Motor neuron (in vitro differentiated cells): ENCODE data around the gene UBE2J2. TPM values are rescaled to one million over a fixed set of nuclear protein-coding genes. Genes with fewer than 3 reads are reported as not detected.
"Not testable (repeated sequence)": the region's sequence is repeated elsewhere in the genome, so short reads cannot be mapped to it uniquely, and the experiment has no call there.

Source experiments
- ATAC-seq, 8 experiments: fragments of 200-7000 bp; cut with Tn5 transposase; replicated peaks in 6 of 8; 2 replicates each; pipeline ENCODE4 v1.8.0; 2021; ENCODE audit warnings: mild to moderate bottlenecking in 8 of 8, moderate library complexity in 8 of 8
- H3K27ac ChIP-seq, 2 donors: fragments of 250-450 bp; sonication (Bioruptor Pico); 2 replicates each; pipeline ENCODE4 v1.9.0; 2021; ENCODE audit warnings: antibody characterized with exemption in 2 of 2, mild to moderate bottlenecking in 2 of 2, moderate library complexity in 1 of 2
- H3K4me1 ChIP-seq, 2 donors: fragments of 250-450 bp; sonication (Bioruptor Pico); replicated peaks in 1 of 2; 2 replicates each; pipeline ENCODE4 v1.6.1; 2021; ENCODE audit warnings: antibody characterized with exemption in 2 of 2, mild to moderate bottlenecking in 2 of 2, moderate library complexity in 1 of 2
- H3K4me3 ChIP-seq, 5 donors: fragments of 250-450 bp; sonication (Bioruptor Pico); 2 replicates each; pipeline ENCODE4 v1.9.0; 2021; ENCODE audit warnings: antibody characterized with exemption in 5 of 5, mild to moderate bottlenecking in 5 of 5, moderate library complexity in 4 of 5
- WGBS, 10 experiments: fragments of 450-650 bp; shearing (Covaris generic); methylation state at CpG; one replicate each; pipeline ENCODE4 v1.0.0; 2022; 5-methylcytosine and 5-hydroxymethylcytosine counted together
- in situ Hi-C, 9 experiments: fragments of 400-800 bp; cut with MboI; loops; one replicate each; pipeline ENCODE4 v1.15.0; 2021; ENCODE audit warnings: low sequenced_read_pairs in 9 of 9, low pct_unique_long_range_greater_than_20kb in 2 of 9; ENCODE audit not compliant: unreplicated experiment in 9 of 9
- total RNA-seq, 8 experiments: library from RNA; unstranded; fragments of 300-600 nt; gene quantifications; 2 replicates each; pipeline versions ENCODE4 v1.2.3 to v1.2.4, GENCODE V29; 2022

Gene UBE2J2
- total RNA-seq = 10 to 100 TPM; 34.4 to 62.7 (median 46.5) TPM

DNA sequence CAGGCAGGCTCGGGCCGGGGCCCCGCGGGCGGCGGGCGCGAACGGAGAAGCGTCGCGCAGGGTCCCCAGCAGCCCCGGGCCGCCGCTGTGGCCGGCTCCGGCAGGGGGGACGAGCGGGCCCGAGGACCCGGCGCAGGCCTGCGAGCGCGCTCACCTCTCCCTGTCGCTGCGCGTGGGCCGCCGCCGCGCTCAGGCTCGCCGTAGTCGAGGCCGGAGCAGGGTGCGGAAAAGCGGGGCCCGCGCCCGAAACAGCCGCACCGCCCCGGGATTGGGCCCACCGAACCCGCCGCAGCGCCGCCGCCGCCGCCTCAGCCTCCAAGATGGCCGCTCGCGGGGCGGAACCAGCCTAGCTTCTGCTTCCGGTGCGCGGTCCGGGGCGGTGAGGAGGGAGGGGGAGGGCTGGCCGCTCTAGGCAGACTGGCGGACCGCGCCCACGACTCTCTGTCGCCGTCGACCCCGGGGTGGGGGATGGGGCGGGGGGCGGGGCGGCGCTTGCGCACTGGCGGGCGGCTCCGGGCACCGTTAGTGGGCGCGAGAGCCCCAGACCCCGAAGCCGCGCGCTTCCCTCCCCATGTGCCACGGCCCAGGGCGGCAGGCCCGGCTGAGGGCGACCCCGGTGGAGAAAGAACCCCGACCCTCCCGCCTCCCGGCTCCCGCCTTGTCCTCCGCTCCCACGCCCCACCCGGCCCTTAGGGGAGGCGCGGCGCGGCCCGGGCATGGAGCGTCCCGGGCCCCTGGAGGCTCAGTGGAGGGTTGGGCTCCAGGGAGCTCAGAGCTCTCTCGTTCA lies at the start of gene UBE2J2:
Gene UBE2J2, minus strand, starts transcription at position 343 of the 787 bp plus-strand sequence. CDS start 5,862 bp downstream, outside the sequence.
- 0% methylated on average over 7 of the region's 105 CpGs; no CpG with 5 or more reads in 9 of the 10 experiments for WGBS, 10 experiments
- in situ Hi-C loops = loop anchor here in 3 of 9 experiments (25.0 kb wide), 2 partner anchors 111 to 261 kb away; partner anchors contain the start of genes AGRN (in 2 of the 3), HES4 (in 2 of the 3), ISG15 (in 2 of the 3) and TTLL10 (in 1 of the 3)
- H3K4me1 ChIP-seq = peaks cover 26 to 27% of the 10 kb centered on the region in 2 donors
- H3K27ac ChIP-seq = peak within 1 kb of the TSS; percentile 89 to 95
- peak; percentile 52 to 95 (median 92) for ATAC-seq
- H3K4me3 ChIP-seq = peak within 1 kb of the TSS; percentile 86 to 98 (median 96)

DNA sequence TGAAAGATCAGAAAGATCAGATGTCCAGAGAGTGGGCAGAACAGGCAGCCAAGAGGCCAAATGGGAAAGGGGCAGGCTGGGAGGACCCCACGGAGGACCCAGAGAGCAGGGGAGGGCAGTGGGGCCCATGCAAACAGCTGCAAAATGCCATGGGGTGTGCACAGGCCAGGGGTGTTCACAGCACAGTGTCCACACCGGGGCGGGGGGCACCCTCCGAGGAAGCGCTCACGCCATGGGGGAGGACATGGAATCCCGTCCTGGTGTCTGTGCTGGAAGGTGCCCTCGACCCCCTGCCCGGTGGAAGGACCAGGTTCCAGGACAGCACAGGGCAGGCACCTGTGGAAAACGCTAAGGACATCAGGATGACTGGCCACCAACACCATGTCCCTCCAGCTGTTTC lies 49.3 kb upstream of the UBE2J2 start:
- in situ Hi-C loops = no loop called here
- WGBS, 10 experiments = 40 to 100% (median 89%) methylated on average over 1 to 8 of the region's 10 CpGs; no CpG with 5 or more reads in 3 of the 10 experiments
- Histone ChIP-seq H3K4me1 (peaks cover 18 to 19% of the 10 kb centered on the region in 2 donors), H3K4me3 (peak overlapping the region in 1 of 5 donors; percentile 11), H3K27ac (no peak overlapping the region)
- no peak for ATAC-seq

- Histone ChIP-seq H3K4me1 (peaks cover 18 to 19% of the 10 kb centered on the region in 2 donors), H3K4me3 (no peak overlapping the region), H3K27ac (no peak overlapping the region)
- 100% methylated on average over 2 of the region's 14 CpGs; no CpG with 5 or more reads in 8 of the 10 experiments for WGBS, 10 experiments
- in situ Hi-C loops = no loop called here
- no peak for ATAC-seq
Measured at GRCh38 chr1:1322418-1322817, 48.8 kb upstream of the UBE2J2 start.

- Histone ChIP-seq H3K4me1 (peaks cover 18 to 21% of the 10 kb centered on the region in 2 donors), H3K4me3 (no peak overlapping the region), H3K27ac (no peak overlapping the region)
- ATAC-seq = no peak
- WGBS, 10 experiments = 87 to 97% (median 96%) methylated on average over 3 to 6 of the region's 8 CpGs; no CpG with 5 or more reads in 7 of the 10 experiments
- in situ Hi-C loops = no loop called here
Measured at GRCh38 chr1:1321477-1321876, 47.8 kb upstream of the UBE2J2 start.

GRCh38 chr1:1320666-1321448 lies 47.2 kb upstream of the UBE2J2 start:
- no peak overlapping the region for H3K27ac ChIP-seq
- 93 to 100% methylated on average over 1 to 2 of the region's 23 CpGs; no CpG with 5 or more reads in 8 of the 10 experiments for WGBS, 10 experiments
- no peak for ATAC-seq
- in situ Hi-C loops = no loop called here
- H3K4me3 ChIP-seq = no peak overlapping the region
- peaks cover 20 to 25% of the 10 kb centered on the region in 2 donors for H3K4me1 ChIP-seq

DNA sequence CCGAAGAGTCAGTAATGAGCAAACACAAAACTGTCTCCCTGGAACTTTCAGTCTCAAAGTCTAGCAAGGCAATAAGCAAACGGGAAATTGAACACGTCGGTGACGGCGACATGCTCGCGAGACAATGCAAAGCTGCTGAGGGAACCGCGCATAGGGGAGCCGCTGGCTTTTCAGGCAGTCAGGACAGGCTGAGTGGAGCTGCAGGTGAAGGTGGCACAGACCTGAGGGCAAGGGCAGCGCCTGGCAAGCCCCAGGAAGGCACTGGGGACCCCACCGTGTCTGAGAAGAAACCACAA lies 45.9 kb upstream of the UBE2J2 start:
- 90 to 100% (median 96%) methylated on average over 2 to 11 of the region's 13 CpGs; no CpG with 5 or more reads in 3 of the 10 experiments for WGBS, 10 experiments
- H3K27ac ChIP-seq = no peak overlapping the region

DNA sequence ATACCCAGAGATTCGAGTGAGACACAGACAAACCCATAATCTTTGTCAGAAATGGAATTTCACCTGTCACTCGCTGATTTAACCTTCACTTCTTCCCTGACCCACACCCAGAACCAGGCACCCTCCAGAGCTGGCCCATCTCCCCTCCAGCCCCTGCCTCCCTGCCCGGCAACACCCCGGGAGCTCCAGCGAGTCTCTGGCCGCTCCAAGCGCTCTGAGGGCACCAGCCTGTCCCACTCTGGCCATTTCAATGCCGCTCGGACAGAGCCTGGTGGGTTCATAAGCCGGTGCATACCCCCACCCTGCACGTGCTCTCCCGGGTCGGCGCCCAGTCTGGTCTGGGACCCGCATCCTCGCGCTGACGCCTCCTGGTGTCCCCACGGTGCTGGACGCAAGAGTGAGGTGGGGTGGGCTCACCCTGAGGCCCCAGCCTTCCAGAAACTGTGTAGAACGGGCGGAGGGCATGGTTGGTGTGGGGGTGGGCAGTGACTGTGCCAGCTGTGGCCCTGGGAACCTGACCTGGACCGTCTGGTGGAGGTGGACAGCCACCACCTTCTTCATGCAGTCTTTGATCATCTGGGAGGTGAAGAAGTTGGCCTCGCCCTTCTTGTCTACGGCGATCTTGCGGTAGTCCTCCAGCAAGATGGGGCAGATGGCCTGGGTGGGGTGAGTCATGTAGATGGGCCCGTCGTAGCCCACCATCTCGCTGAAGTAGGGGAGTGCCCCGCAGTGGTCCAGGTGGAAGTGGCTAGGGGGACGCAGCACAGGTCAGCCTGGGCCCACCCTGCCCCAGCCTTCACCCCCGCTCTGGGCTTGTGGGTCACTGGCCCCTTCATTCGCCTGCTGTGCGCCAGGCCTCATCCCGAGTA lies 45.4 kb upstream of the UBE2J2 start:
- no peak for ATAC-seq
- in situ Hi-C loops = no loop called here
- H3K4me1 ChIP-seq = peaks cover 22 to 26% of the 10 kb centered on the region in 2 donors
- 40 to 100% (median 89%) methylated on average over 1 to 9 of the region's 36 CpGs; no CpG with 5 or more reads in 1 of the 10 experiments for WGBS, 10 experiments
- H3K27ac ChIP-seq = no peak overlapping the region
- H3K4me3 ChIP-seq = no peak overlapping the region

More for the DNA sequence above, 45.9 kb upstream of the UBE2J2 start:
- peaks cover 22 to 26% of the 10 kb centered on the region in 2 donors for H3K4me1 ChIP-seq
- in situ Hi-C loops = no loop called here
- no peak overlapping the region for H3K4me3 ChIP-seq
- no peak for ATAC-seq

GRCh38 chr1:1318131-1318652 lies 44.5 kb upstream of the UBE2J2 start:
- Histone ChIP-seq H3K4me3 (no peak overlapping the region), H3K27ac (no peak overlapping the region), H3K4me1 (peaks cover 18 to 21% of the 10 kb centered on the region in 2 donors)
- in situ Hi-C loops = no loop called here
- peak in 4 of 8 experiments; percentile 17 to 91 (median 90) for ATAC-seq
- WGBS, 10 experiments = 0 to 100% (median 86%) methylated on average over 1 to 9 of the region's 9 CpGs

DNA sequence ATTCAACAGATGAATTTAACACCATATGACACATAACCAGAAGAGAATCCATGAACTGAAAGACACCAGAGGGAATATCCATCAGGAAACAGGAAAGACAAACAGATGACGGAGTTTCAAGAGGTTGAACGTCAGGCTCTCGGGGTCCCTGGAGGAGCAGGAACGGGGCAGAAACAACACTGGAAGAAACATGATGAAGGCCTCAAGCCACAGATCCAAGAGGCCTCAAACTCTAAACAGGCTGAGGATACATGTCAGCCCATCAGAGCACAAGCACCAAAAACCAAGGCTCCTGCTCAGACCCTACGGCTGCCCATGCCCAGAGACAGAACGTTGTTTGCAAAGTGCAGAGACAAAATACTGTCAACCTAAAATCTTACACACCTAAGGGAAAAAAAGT lies 43.8 kb upstream of the UBE2J2 start:
- in situ Hi-C loops = no loop called here
- Histone ChIP-seq H3K4me3 (no peak overlapping the region), H3K4me1 (peaks cover 12 to 15% of the 10 kb centered on the region in 2 donors), H3K27ac (peak overlapping the region in 1 of 2 donors; percentile 33)
- WGBS, 10 experiments = 86 to 100% (median 95%) methylated on average over 1 to 6 of the region's 6 CpGs
- no peak for ATAC-seq

DNA sequence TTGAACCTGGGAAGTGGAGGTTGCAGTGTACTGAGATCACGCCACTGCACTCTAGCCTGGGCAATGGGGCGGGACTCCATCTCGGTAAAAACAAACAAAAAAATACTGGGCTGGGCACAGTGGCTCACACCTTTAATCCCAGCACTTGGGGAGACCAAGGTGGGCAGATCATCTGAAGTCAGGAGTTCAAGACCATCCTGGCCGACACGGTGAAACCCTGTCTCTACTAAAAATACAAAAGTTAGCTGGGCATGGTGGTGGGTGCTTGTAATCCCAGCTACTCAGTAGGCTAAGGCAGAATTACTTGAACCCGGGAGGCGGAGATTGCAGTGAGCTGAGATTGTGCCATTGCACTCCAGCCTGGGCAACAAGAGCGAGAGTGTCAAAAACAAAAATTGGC lies 42.5 kb upstream of the UBE2J2 start:
- peaks cover 12 to 15% of the 10 kb centered on the region in 2 donors for H3K4me1 ChIP-seq
- H3K4me3 ChIP-seq, in situ Hi-C loops: not testable (repeated sequence)
- WGBS, 10 experiments = 80 to 100% (median 94%) methylated on average over 1 to 8 of the region's 8 CpGs; no CpG with 5 or more reads in 2 of the 10 experiments
- ATAC-seq = peak in 1 of 8 experiments; percentile 0
- H3K27ac ChIP-seq = peak overlapping the region; percentile 46 to 75

GRCh38 chr1:1315435-1315954 lies 41.8 kb upstream of the UBE2J2 start:
- ATAC-seq = peak in 5 of 8 experiments; percentile 36 to 79 (median 75)
- Histone ChIP-seq H3K27ac (peak overlapping the region; percentile 58 to 91), H3K4me3 (peak overlapping the region in 1 of 5 donors; percentile 1), H3K4me1 (peaks cover 12 to 15% of the 10 kb centered on the region in 2 donors)
- 19 to 21% (median 20%) methylated on average over 1 to 6 of the region's 26 CpGs; no CpG with 5 or more reads in 7 of the 10 experiments for WGBS, 10 experiments
- in situ Hi-C loops = no loop called here
